Caco-2 (cell line): Measurements from ENCODE around the gene TRAPPC5. TPM values are rescaled to one million over a fixed set of nuclear protein-coding genes. Genes with fewer than 3 reads are reported as not detected.

Experiments
- BruUV-seq: library from RNA; stranded (reverse); fragments of 400-500 nt; replicated peaks from 2 replicates; lab custom pipeline; 2021; lab: Mats Ljungman, UMichigan
- CTCF ChIA-PET: fragments of 300-600 bp; sonication (Branson Sonifier 250); formaldehyde crosslinking; loops from one replicate; lab custom pipeline; 2022; ENCODE audit warnings: antibody characterized with exemption; lab: Charles Lee
- POLR2A ChIA-PET: fragments of 300-600 bp; sonication (Branson Sonifier 250); formaldehyde crosslinking; loops from one replicate; lab custom pipeline; 2022; ENCODE audit warnings: antibody characterized with exemption; lab: Charles Lee
- DNase-seq, 2 experiments: peaks; one replicate each; pipeline versions ENCODE4 v3.0.0 to v3.0.0-alpha.2; 2020 to 2022
- H3K27me3 ChIP-seq: replicated peaks from 2 replicates; pipeline ENCODE4 v1.6.0; 2011; ENCODE audit warnings: low read length; ENCODE audit not compliant: control insufficient read depth, insufficient read depth
- H3K36me3 ChIP-seq: 2 replicates; pipeline ENCODE4 v1.5.1; 2011; ENCODE audit warnings: low read length; ENCODE audit not compliant: control insufficient read depth, insufficient read depth
- H3K4me1 ChIP-seq: fragments of 250-450 bp; sonication (Bioruptor Pico); 2 replicates; pipeline ENCODE4 v1.5.1; 2020; ENCODE audit warnings: mild to moderate bottlenecking
- H3K4me3 ChIP-seq: 2 replicates; pipeline ENCODE4 v1.5.1; 2011; ENCODE audit warnings: low read depth, mild to moderate bottlenecking, control low read depth, low read length
- H3K9me3 ChIP-seq: fragments of 250-450 bp; sonication (Bioruptor Pico); 2 replicates; pipeline ENCODE4 v1.5.1; 2020; ENCODE audit warnings: mild to moderate bottlenecking, moderate library complexity
- H3K27ac Mint-ChIP-seq: one replicate; pipeline ENCODE4 v1.8.0; 2022; ENCODE audit warnings: mixed read lengths; ENCODE audit not compliant: unreplicated experiment
- H3K27me3 Mint-ChIP-seq: one replicate; pipeline ENCODE4 v1.8.0; 2022; ENCODE audit warnings: mixed read lengths; ENCODE audit not compliant: insufficient read depth, unreplicated experiment
- H3K36me3 Mint-ChIP-seq: one replicate; pipeline ENCODE4 v1.8.0; 2022; ENCODE audit warnings: mild to moderate bottlenecking, mixed read lengths; ENCODE audit not compliant: insufficient read depth, unreplicated experiment
- H3K4me1 Mint-ChIP-seq: one replicate; pipeline ENCODE4 v1.8.0; 2022; ENCODE audit warnings: low read depth, mixed read lengths; ENCODE audit not compliant: unreplicated experiment
- H3K4me3 Mint-ChIP-seq: one replicate; pipeline ENCODE4 v1.8.0; 2022; ENCODE audit warnings: mild to moderate bottlenecking, moderate library complexity, mixed read lengths; ENCODE audit not compliant: unreplicated experiment
- H3K9me3 Mint-ChIP-seq: one replicate; pipeline ENCODE4 v1.8.0; 2022; ENCODE audit warnings: mixed read lengths; ENCODE audit not compliant: unreplicated experiment
- CTCF ChIP-seq, 2 experiments: fragments of 200-600 bp in 1 of 2; IDR thresholded peaks; 1 replicate in 1 of 2; 2 replicates in 1 of 2; pipeline versions ENCODE4 v1.5.1 to v1.8.0; 2011 to 2022; ENCODE audit warnings: antibody characterized with exemption in 1 of 2, control low read depth in 1 of 2, inconsistent platforms in 1 of 2, low read depth in 1 of 2, low read length in 1 of 2, mild to moderate bottlenecking in 1 of 2, moderate library complexity in 1 of 2; ENCODE audit not compliant: insufficient read depth in 1 of 2, severe bottlenecking in 1 of 2, unreplicated experiment in 1 of 2
- intact Hi-C: fragments of 100-400 bp; cut with micrococcal nuclease; formaldehyde crosslinking; loops from one replicate; pipeline ENCODE4 v1.10.0; 2022; ENCODE audit not compliant: unreplicated experiment
- total RNA-seq: library from RNA; stranded (reverse); gene quantifications from 2 replicates; pipeline ENCODE4 v1.2.3, GENCODE V29; 2022

Gene TRAPPC5
- total RNA-seq, 1 experiment from 2014 or later: 80.3 TPM

DNA sequence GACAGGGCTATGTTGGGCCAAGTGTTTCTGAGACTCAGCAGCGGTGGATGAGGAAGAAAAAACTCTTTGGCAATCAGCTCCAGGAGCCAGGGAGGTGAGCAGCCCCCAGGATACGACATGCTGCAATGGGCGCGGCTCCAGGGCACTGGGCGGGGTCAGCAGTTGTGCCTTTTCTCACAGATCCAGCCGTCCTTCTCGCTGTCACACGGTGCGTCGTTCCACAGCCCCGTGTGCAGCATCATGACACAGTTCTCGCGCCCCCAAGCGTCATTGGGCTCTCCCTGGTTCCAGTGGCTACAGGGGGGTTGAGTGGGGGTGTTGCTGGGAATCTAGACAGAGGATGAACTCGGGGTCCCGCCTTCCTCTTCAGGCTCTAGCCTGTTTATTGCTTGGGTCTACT lies 48.6 kb downstream of the TRAPPC5 start:
- peak in 1 of 2 experiments; percentile 11 for DNase-seq
- CTCF ChIA-PET: no interaction called here
- peaks cover 26% of the 10 kb centered on the region for H3K27me3 Mint-ChIP-seq
- Histone ChIP-seq H3K4me1 (no peaks in the 10 kb centered on the region), H3K4me3 (no peak overlapping the region), H3K9me3 (no peaks in the 10 kb centered on the region), H3K27me3 (no peaks in the 10 kb centered on the region), H3K36me3 (no peaks in the 10 kb centered on the region)
- H3K9me3 Mint-ChIP-seq: peaks cover 9% of the 10 kb centered on the region
- intact Hi-C loops: no loop called here
- no TSS peak for BruUV-seq
- no peak for TF ChIP-seq CTCF (IDR thresholded peaks at IDR 0.05; ENCODE audit: insufficient read depth in 1 of 2, low read depth in 1 of 2, low read length in 1 of 2, severe bottlenecking in 1 of 2, unreplicated experiment in 1 of 2)
- no peak overlapping the region for H3K4me3 Mint-ChIP-seq
- no peak overlapping the region for H3K27ac Mint-ChIP-seq
- peaks cover 8% of the 10 kb centered on the region for H3K4me1 Mint-ChIP-seq
- no peaks in the 10 kb centered on the region for H3K36me3 Mint-ChIP-seq
- POLR2A ChIA-PET: no interaction called here

DNA sequence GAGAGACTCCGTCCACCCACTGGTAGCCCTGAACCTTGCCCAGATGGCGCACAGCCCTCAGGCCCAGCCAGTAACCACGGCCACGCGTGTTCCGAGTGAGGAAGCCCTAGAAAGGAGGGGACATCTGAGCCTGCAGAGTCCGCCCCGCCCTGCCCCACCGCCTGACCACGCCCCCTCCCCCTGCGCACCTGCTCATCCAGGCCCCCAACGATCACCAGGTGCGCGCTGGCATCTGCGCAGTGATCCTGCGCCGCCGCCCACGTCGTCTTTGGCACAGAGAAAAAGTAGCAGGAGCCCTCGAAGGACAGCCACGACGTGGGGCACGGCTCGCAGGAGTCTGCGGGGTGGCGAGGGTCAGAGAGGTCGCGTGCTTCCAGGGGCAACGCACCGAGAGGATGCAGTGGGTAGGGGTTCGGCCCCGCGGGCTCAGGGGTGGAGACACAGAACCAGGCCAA lies 49.2 kb downstream of the TRAPPC5 start:
- no peaks in the 10 kb centered on the region for H3K9me3 ChIP-seq
- H3K36me3 ChIP-seq: no peaks in the 10 kb centered on the region
- ChIA-PET CTCF (no interaction called here), POLR2A (no interaction called here)
- peaks cover 29% of the 10 kb centered on the region for H3K27me3 Mint-ChIP-seq
- H3K36me3 Mint-ChIP-seq: no peaks in the 10 kb centered on the region
- H3K4me3 ChIP-seq: no peak overlapping the region
- no peak for TF ChIP-seq CTCF (IDR thresholded peaks at IDR 0.05; ENCODE audit: insufficient read depth in 1 of 2, low read depth in 1 of 2, low read length in 1 of 2, severe bottlenecking in 1 of 2, unreplicated experiment in 1 of 2)
- no peaks in the 10 kb centered on the region for H3K4me1 ChIP-seq
- H3K9me3 Mint-ChIP-seq: peaks cover 9% of the 10 kb centered on the region
- no peak overlapping the region for H3K4me3 Mint-ChIP-seq
- H3K27me3 ChIP-seq: no peaks in the 10 kb centered on the region
- no peak for DNase-seq
- H3K4me1 Mint-ChIP-seq: peaks cover 12% of the 10 kb centered on the region
- intact Hi-C loops: no loop called here
- H3K27ac Mint-ChIP-seq: no peak overlapping the region
- BruUV-seq: no TSS peak

DNA sequence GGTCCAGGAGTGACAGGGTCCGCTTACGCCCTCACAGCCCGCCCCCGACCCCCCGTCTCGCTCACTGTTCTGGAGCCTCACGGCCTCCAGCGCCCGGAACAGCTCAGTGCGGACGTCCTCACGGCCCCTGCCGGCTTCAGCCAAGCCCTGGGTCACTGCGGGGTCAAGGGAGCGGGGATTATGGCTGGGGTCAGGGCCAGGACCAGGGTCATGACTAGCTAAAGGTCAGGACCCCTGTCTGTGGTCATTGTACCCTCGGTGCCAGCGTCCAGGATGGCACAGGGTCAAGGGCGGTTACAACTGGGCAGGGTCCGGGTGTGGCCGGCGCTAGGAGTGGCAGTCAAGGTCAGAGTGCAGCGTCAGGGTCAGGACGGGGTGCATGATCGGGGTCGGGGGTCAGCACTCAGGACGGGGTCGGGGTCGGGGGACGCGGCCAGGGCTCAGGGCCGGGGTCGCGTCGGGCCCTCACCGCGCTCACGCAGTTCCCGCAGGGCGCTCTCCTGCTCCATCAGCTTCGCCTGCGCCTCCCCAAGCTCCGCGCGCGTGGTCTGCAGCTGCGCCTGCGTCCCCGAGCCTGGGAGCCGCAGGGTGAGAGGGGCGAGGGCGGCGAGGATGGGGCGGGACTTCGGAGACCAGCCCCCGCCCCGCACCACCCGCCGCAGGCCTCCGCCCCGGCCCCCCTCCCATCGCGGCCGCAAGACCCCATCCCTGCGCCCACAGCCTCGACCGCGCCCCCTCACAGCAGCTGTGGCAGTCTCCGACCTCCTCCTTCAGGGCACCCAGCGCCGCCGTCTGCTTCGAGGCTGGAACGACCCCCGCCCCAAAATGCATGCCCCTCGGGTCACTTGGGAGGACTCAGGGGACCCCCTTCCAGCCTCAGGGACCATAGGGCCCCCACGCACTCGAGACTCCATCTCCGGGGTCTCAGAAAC lies 49.9 kb downstream of the TRAPPC5 start:
- H3K4me1 Mint-ChIP-seq: peaks cover 12% of the 10 kb centered on the region
- no peak for TF ChIP-seq CTCF (IDR thresholded peaks at IDR 0.05; ENCODE audit: insufficient read depth in 1 of 2, low read depth in 1 of 2, low read length in 1 of 2, severe bottlenecking in 1 of 2, unreplicated experiment in 1 of 2)
- no peak overlapping the region for H3K27ac Mint-ChIP-seq
- no peak overlapping the region for H3K4me3 Mint-ChIP-seq
- no peaks in the 10 kb centered on the region for H3K4me1 ChIP-seq
- DNase-seq: no peak
- no peaks in the 10 kb centered on the region for H3K36me3 Mint-ChIP-seq
- H3K9me3 Mint-ChIP-seq: peaks cover 9% of the 10 kb centered on the region
- H3K27me3 ChIP-seq: no peaks in the 10 kb centered on the region
- ChIA-PET POLR2A (no interaction called here), CTCF (no interaction called here)
- intact Hi-C loops: no loop called here
- no peaks in the 10 kb centered on the region for H3K9me3 ChIP-seq
- peaks cover 28% of the 10 kb centered on the region for H3K27me3 Mint-ChIP-seq
- H3K36me3 ChIP-seq: no peaks in the 10 kb centered on the region
- no peak overlapping the region for H3K4me3 ChIP-seq
- BruUV-seq: no TSS peak
